GM18502 (cell line): Measurements from ENCODE around the gene RANBP3L.
"Not testable (repeated sequence)": the region's sequence is repeated elsewhere in the genome, so short reads cannot be mapped to it uniquely, and the experiment has no call there.

ENCODE experiments used
- ATAC-seq: cut with Tn5 transposase; IDR thresholded peaks from one replicate; pipeline ENCODE4 v1.9.1; 2021; ENCODE audit warnings: mild to moderate bottlenecking; ENCODE audit not compliant: unreplicated experiment, poor library complexity

Gene RANBP3L

DNA sequence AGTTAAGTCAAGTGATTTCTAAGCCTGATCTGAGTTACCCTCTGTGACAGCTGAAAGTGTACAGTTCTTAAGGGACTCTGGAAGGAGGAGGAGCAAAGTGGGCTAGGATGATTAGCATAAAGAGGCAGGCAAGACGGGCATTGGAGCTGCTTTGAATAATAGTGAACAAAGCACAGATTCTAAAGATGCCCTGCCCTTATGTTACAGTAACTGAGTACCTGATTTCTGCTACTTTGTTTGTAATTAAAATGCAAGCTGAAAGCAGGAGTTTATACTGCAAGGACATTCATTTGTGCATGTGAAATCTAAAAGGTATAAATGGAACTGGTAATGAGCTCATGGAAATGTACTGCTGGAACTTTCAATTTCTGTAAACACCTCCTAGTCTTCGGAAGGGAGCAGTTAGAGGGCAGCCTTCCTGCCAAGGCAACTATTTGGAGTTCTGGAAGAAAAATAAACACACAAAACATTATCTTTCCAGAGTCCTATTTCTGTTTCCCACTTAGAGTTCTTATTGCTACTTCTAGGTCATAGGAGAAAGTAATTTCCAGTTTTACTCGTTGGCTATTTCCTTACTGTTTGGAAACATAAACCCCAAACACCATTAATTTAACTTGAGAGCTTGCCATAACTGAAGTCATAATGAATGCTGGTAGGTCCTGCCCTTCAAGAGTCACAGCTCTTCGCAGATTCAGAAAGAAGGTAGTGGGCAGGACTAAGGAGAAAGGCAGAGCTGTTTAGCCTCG, at the start of gene RANBP3L:
TSS of gene RANBP3L (minus strand) at position 45 of the 746 bp plus-strand sequence. CDS start 486 bp downstream, outside the sequence.
- peak; percentile 81 for ATAC-seq

DNA sequence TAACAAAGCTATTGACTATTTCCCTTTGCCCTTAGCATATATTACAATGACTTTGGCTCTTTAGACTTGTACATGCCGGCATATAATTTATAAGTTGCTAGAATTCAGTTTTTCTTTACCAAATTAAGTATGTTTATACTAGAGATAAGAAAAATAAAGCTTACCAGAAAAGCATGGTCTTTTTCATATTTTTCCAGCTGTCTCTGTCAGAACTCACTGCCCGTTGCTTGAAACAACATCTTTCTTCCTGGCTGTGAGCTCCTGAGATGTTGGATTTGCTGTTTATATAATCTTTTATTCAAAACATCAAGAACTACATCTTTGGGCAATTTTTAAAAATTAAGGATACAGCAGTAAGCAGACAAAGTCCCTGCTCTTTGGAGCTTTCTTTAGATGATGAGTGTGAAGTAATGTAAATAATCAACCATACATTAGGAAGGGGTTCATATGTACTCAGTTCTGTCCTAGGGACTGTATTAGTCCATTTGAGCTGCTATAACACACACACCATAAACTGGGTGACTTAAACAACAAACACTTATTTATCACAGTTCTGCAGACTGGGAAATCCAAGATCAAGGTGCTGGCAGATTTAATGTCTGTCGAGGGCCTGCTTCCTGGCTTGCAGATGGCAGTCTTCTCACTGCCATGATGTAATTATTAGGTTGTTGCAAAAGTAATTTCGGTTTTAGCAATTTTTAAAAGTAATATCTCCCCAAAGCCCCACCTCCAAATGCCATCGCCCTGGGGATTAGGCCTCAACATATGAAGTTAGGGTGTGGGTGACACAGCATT, 45.4 kb upstream of the RANBP3L start:
- no peak for ATAC-seq

GRCh38 chr5:36344899-36345298, 43.2 kb upstream of the RANBP3L start:
- ATAC-seq = no peak

DNA sequence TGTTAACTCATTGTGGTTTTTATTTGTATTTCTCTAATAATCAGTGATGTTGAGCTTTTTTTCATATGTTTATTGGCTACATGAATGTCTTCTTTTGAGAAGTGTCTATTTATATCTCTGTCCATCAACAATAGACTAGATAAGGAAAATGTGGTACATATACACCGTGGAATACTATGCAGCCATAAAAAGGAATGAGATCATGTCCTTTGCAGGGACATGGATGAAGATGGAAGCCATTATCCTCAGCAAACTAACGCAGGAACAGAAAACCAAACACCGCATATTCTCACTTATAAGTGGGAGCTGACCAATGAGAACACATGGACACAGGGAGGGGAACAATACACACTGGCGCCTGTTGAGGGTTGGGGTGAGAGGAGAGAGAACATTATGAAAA, 40.0 kb upstream of the RANBP3L start:
- ATAC-seq = not testable (repeated sequence)

GRCh38 chr5:36337597-36337996, 35.9 kb upstream of the RANBP3L start:
- ATAC-seq = no peak

GRCh38 chr5:36334315-36334714, 32.6 kb upstream of the RANBP3L start:
- ATAC-seq = no peak

- ATAC-seq = not testable (repeated sequence)
Observed at GRCh38 chr5:36332720-36333119, 31.0 kb upstream of the RANBP3L start.

GRCh38 chr5:36325196-36325595, 23.5 kb upstream of the RANBP3L start:
- ATAC-seq = no peak

DNA sequence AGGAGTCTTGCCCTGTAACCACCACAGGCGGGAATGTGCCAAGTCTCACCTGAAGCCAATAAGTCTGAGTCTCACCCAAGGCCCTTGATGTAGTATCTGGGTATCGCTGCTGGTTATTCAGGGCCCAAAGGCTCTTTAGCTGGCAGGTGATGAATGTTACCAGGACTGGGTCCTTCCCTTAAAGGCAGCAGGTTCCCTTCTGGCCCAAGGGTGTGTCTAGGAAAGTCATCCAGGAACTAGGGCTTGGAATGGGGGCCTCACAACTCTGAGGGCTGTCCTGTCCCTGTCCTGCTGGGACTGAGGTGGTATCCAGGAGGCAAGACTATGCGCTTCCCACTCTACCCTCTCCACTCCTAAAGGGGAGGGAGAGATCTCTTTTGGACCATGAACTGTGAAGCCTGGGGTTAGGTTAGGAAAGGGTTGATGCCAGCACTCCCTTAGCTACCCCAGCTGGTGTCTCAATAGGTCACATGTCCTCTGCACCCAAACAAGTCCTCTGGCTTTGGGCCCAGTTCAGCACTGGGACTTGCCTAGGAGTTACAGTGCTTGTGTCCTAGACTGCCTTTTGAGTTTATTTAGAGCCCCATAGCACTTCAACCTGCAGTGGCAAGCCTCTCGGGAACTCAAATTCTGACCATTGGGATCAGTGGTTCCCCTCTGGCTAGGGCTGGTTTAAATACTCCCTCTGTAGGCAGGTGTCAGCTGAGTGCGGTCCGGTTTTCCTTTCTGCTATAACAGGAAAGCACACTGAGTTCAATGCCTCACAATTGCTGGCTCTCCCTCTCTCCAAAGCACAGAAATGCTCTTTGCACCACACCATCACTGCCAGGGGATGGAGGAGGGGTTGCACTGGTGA, 22.5 kb upstream of the RANBP3L start:
- no peak for ATAC-seq

DNA sequence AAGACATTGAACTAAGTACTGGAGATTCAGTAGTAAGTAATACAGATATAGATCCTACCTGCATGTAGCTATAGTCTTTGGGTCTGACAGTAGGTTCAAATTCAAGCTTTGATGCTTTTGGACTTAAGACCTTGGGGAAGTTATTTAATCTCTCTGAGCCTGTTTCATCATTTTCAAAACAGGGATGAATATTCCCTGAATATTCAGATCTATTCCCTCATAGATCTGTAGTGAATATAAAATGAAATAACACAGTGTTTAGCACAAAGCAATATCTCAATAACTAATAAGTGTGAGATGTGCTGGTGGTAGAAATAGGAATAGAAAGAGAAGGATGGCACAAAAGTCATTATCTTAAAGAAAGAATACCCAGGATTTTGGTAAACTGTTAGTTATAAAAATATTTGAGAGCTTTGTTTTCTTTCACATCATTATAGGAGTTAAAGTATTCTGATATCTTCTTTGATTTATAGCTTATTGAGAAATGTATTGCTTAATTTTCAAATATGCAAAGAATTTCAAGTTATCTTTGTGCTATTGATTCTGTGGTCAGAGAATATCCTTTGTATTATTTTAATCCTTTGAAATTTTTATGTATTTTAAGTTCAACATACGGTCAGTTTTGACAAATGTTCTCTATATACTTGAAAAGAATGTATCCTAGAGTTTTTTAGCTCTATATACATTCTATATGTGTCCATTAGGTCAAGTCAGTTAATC, 11.4 kb upstream of the RANBP3L start:
- no peak for ATAC-seq

DNA sequence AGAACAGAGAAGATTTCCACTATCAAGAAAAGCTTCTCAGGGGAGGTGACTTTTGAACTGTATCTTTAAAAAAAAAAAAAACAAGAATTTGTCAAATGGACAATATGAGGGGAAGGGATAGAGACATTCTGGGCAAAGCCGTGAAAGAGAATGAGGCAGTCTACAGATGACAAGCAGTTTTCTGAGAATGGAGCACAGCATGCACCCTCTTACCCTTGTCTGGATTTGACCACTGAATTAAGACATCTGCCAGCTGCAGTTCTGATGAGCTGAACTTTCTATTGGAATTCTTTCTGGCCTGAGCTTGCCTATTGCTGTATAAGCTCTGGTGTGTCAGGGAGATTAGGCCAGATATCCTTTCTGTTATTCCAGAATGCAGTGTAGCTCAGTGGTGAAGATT, 10.3 kb upstream of the RANBP3L start:
- ATAC-seq = no peak

GRCh38 chr5:36310138-36310537, 8.4 kb upstream of the RANBP3L start:
- ATAC-seq = no peak

GRCh38 chr5:36305571-36306326, 4.0 kb upstream of the RANBP3L start:
- peak; percentile 78 for ATAC-seq

DNA sequence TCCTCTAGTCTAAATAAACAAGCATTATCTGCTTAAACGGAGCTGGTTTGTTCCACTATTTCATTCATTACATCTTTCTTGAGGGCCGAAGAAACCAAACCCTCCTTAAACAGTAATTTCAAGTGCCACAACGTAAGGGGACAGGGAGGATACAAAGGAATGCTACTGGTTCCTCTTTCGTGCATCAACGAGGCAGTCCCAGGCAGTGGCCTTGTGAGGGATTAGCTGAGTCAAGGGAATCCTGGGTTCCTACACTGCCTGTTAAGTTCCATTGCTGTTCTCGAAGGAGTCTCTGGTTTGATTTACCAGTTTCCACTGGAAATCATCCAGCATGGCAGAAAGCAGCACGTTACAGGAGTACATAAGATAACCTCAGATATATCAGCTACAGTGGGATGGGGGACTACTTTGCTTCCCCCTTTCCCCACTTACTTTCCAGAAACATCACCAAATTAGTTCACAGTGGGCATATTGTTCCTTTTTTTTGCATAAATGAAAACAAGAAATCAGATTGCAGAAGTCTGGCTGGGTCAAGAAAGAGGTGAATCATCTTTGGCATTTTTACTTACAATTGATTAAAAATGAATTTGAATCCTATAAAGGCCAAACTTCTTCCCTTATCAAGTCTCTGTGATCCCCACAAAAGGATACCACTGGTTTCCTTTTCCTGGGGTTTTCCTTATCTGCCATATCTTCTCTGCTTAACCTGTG, 2.5 kb upstream of the RANBP3L start:
- no peak for ATAC-seq

GRCh38 chr5:36300927-36301540, 668 bp downstream of the RANBP3L start:
- no peak for ATAC-seq

DNA sequence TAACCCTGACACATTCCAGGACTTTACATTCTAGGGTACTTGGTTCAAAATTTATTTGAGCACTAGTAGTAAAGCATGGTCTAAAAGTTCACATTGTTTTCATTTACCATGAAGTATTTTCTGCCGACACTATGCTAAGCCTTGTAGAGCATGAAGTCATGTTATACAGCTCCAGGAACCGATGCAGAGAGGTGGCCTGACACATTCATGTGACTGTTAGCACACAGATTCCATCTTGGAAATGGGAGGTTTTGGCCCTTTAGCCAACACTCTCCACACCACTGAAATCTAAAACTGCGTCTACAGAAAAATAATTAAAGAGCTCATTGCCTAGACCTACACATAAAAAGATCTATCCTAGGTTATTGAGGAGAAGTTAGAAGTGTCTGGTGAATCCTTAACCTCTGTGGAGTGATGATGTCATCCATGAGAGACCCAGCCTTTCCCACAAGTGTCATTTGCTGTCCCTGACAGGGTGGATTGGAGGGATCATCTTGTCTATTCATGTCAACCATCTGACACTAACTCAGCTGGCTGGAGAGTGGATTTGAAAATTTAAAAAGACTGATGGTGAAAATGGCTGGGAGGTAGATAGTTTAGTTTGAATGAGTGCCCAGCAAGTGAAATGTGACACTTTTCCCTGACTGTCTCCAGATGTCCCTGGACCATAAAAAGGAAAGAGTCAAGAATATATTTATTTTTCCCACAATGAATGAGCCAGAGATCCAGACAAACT, 1.3 kb downstream of the RANBP3L start:
- ATAC-seq = no peak

GRCh38 chr5:36298552-36298951, 3.1 kb downstream of the RANBP3L start:
- ATAC-seq = no peak

- ATAC-seq = no peak
Observed at GRCh38 chr5:36297653-36298052, 4.0 kb downstream of the RANBP3L start.
